BJ (cell line): Measurements from ENCODE around the gene EGLN1. TPM values are rescaled to one million over a fixed set of nuclear protein-coding genes. Genes with fewer than 3 reads are reported as not detected.

Experiments used
- CTCF ChIA-PET: fragments of 350-600 bp; formaldehyde crosslinking; extraction: SDS; loops from one replicate; lab custom pipeline; 2021; ENCODE audit warnings: antibody characterized with exemption, inconsistent platforms; lab: Yijun Ruan, JAX
- POLR2A ChIA-PET: fragments of 300-600 bp; sonication (Branson Sonifier 250); formaldehyde crosslinking; extraction: SDS; loops from one replicate; lab custom pipeline; 2021; ENCODE audit warnings: antibody characterized with exemption; lab: Charles Lee
- DNase-seq: peaks from one replicate; pipeline ENCODE4 v3.0.0-alpha.2; 2011; ENCODE audit warnings: low read depth
- H3K27me3 ChIP-seq: 2 replicates; pipeline ENCODE4 v1.6.0; 2011; ENCODE audit warnings: low read length; ENCODE audit not compliant: control insufficient read depth, insufficient read depth
- H3K36me3 ChIP-seq: 2 replicates; pipeline ENCODE4 v1.5.1; 2011; ENCODE audit warnings: low read length; ENCODE audit not compliant: control insufficient read depth, insufficient read depth
- H3K4me3 ChIP-seq: 2 replicates; pipeline ENCODE4 v1.5.1; 2011; ENCODE audit warnings: low read depth, mild to moderate bottlenecking, control low read depth, low read length
- polyA plus RNA-seq: library from polyadenylated mRNA; depleted of rRNA; stranded (reverse); fragments of >200 nt; gene quantifications from 2 replicates; pipeline ENCODE4 v1.2.3, GENCODE V29; 2011
- TF ChIP-seq, protein P1 (sequence below): IDR thresholded peaks from 2 replicates; pipeline ENCODE4 v1.5.1; 2011; ENCODE audit warnings: low read depth, mild to moderate bottlenecking, control low read depth, inconsistent platforms, low read length, moderate library complexity; ENCODE audit not compliant: insufficient read depth

Gene EGLN1
- polyA plus RNA-seq, 1 experiment = 17.5 TPM

DNA sequence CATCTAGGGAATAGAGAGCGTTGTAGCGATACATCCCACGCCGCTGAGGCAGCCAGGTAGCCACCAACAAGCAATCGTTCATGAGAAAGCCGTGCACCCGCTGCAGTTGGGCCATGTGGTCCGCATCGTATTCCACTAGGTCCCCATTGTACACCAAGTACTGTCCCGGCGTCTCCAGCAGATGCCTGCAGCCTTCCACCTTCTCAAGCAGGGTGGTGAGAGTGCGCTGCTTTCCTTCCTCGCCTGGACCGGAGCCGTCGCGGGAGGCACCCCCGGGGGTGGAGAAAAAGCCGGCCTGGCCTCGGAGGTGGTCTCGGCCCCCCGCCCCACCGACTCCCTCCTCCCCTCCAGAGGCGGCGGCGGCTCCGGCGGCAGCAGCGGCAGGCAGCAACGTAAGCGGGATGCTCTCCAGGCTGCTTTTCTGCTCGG is 85.0 kb downstream of the EGLN1 start:
- POLR2A ChIA-PET = no interaction called here
- Histone ChIP-seq H3K36me3 (no peaks in the 10 kb centered on the region; the same call in 1 of the 2 replicates), H3K27me3 (no peaks in the 10 kb centered on the region), H3K4me3 (peak overlapping the region; percentile 79)
- TF ChIP-seq, protein P1, sequence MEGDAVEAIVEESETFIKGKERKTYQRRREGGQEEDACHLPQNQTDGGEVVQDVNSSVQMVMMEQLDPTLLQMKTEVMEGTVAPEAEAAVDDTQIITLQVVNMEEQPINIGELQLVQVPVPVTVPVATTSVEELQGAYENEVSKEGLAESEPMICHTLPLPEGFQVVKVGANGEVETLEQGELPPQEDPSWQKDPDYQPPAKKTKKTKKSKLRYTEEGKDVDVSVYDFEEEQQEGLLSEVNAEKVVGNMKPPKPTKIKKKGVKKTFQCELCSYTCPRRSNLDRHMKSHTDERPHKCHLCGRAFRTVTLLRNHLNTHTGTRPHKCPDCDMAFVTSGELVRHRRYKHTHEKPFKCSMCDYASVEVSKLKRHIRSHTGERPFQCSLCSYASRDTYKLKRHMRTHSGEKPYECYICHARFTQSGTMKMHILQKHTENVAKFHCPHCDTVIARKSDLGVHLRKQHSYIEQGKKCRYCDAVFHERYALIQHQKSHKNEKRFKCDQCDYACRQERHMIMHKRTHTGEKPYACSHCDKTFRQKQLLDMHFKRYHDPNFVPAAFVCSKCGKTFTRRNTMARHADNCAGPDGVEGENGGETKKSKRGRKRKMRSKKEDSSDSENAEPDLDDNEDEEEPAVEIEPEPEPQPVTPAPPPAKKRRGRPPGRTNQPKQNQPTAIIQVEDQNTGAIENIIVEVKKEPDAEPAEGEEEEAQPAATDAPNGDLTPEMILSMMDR = no peak
- no peak for DNase-seq
- CTCF ChIA-PET = interaction anchor here (1.2 to 2.2 kb wide), 3 partner anchors 18 to 253 kb away, joined by 3 to 8 read pairs (median 5); no protein-coding TSS in a partner anchor

DNA sequence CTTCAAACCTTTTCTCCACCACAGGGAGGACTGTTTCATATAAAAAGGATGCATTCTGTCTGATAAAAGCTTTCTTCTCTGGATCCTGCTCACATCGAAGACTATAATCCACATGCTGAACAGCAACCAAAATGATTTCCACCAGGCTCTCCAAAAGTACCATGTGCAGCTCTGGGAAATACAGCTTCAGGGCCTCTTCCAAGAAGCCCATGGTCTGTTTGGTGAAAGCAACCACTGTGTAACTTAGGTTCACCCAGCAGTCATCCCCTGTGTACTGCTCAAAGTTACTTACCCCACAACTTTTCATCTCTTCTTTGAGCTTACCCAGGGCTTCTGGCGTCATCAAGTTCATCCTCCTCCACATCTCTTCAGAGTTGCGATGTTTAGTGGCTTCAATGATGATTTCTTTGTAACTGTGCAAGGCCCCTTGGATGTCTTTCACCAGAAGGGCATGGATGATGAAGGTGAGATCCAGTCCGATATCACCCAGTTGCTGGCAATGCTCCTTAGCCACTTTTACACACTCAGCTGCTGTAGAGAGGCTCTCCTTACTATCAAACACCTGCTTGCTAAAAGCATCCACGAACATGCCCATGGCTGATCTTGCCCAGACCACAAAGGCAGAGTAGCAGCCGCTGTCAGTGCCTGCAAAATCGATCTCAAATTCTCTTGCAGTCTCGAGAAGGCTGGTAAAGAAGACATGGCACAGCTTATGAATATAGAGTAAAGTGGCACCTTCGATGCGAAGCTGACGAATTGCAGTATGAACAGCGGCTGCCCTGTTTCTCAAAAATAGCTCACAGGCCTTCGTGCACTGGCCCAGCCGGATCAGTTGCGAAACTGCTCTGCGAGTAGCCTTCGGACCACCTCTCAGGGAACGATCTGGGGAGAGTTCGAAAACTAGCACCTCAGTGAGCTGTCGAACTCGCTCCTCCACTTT is 86.2 kb downstream of the EGLN1 start:
- Histone ChIP-seq H3K27me3 (no peaks in the 10 kb centered on the region), H3K4me3 (peak overlapping the region; percentile 79), H3K36me3 (no peaks in the 10 kb centered on the region)
- ChIA-PET POLR2A (no interaction called here), CTCF (interaction anchor here (0.9 to 1.7 kb wide), 3 partner anchors 20 to 265 kb away, joined by 3 to 11 read pairs (median 5); no protein-coding TSS in a partner anchor)
- no peak for DNase-seq
- TF ChIP-seq, protein P1 = no peak

DNA sequence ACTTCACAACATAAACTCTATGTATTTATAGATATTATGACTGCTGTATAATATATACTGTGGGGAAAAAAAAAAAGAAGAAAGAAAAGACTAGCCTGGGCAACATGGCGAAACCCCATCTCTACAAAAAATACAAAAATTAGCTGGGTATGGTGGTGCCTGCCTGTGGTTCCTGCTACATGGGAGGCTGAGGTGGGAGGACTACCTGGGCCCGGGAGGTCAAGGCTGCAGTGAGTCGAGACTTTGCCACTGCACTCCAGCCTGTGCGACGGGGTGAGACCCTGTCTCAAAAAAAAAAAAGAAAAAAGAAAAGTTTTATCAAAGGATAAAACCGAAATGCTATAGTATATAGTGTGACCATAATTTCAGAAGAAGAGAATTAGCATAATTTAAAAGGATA is 87.1 kb downstream of the EGLN1 start:
- H3K36me3 ChIP-seq = no peaks in the 10 kb centered on the region
- CTCF ChIA-PET = interaction anchor here (0.9 to 1.7 kb wide), 4 partner anchors 19 to 266 kb away, joined by 3 to 11 read pairs (median 4); no protein-coding TSS in a partner anchor
- peak overlapping the region; percentile 27 for H3K4me3 ChIP-seq
- no peaks in the 10 kb centered on the region for H3K27me3 ChIP-seq
- POLR2A ChIA-PET = no interaction called here
- DNase-seq = no peak
- TF ChIP-seq, protein P1 = no peak

DNA sequence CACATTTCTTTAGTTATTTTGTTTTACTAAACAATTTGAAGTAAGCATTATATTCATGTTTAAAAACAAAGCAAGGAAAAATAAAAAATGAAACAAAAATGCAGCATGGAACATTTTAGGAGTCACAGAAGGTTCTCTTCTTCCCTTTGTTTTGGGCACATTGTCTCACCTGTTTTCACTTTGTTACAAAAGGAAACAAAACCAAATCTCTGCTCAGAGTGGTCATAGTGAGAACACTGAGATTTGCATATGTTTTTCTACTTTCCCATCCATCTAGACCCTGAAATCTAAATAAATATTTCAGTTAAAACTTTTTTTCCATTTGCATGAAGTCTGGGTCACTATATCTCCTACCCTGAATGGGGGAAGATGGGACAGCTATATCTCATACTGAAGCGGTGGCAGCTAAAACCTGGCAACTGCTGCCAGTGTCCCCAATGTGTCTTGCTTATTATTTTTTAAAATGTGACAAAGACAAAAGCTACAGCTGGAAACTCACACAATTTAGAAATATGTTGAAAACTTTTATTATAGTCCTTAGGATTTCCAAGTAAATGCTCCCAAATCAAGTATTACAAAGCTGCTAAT is 87.9 kb downstream of the EGLN1 start:
- TF ChIP-seq, protein P1 = no peak
- no peak for DNase-seq
- Histone ChIP-seq H3K27me3 (no peaks in the 10 kb centered on the region), H3K36me3 (no peaks in the 10 kb centered on the region), H3K4me3 (peak overlapping the region; percentile 27)
- CTCF ChIA-PET = interaction anchor here (1.0 to 1.4 kb wide), 2 partner anchors 15 to 18 kb away, joined by 3 read pairs; no protein-coding TSS in a partner anchor
- POLR2A ChIA-PET = no interaction called here

DNA sequence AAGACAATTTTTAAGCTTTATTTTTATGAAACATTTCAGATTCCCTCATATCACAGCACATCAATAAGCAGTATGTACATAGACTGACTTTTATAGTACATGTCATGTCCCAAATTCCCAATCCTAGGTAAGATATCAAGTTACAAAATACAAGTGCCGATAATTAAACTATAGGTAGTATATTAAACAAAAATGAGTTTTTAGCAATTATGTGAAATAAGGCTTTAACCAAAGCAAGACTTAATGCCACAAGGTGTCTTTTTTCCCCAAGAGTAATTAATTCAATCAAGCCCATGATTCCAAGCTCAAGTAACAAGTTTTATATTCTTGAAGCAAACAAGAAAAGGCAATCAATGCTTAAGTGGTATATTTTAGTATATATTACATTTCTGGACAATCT is 89.3 kb downstream of the EGLN1 start:
- Histone ChIP-seq H3K4me3 (no peak overlapping the region), H3K27me3 (no peaks in the 10 kb centered on the region), H3K36me3 (no peaks in the 10 kb centered on the region)
- ChIA-PET POLR2A (no interaction called here), CTCF (interaction anchor here (0.6 to 1.4 kb wide), 2 partner anchors 14 to 347 kb away, joined by 3 read pairs; no protein-coding TSS in a partner anchor)
- TF ChIP-seq, protein P1 = no peak
- no peak for DNase-seq
